Measurements from ENCODE around the gene MRRF.

- TF ChIP-seq CTCF (IDR thresholded peaks at IDR 0.05) (no peak), EP300 (IDR thresholded peaks at IDR 0.05) (no peak)
These were observed 70.2 kb downstream of the MRRF start for GRCh38 chr9:122334916-122335315.

All from tibial nerve (tissue), 4 donors.